Activated T-cell treated with anti-CD3 and anti-CD28 coated beads, Interleukin-2, amount 50 U/mL, for 24 hours (primary cell): ENCODE measurements around the gene SPECC1L.
"Not testable (repeated sequence)": the region's sequence is repeated elsewhere in the genome, so short reads cannot be mapped to it uniquely, and the experiment has no call there.

Experiments
- DNase-seq: peaks from one replicate; pipeline ENCODE4 v3.0.0-alpha.2; 2020
- H3K27ac Mint-ChIP-seq: 2 replicates; pipeline ENCODE4 v1.8.0; 2020; ENCODE audit warnings: mild to moderate bottlenecking, mixed read lengths
- H3K27me3 Mint-ChIP-seq: 2 replicates; pipeline ENCODE4 v1.8.0; 2020; ENCODE audit warnings: mixed read lengths
- H3K36me3 Mint-ChIP-seq: 2 replicates; pipeline ENCODE4 v1.8.0; 2020; ENCODE audit warnings: low read depth, mixed read lengths
- H3K4me1 Mint-ChIP-seq: 2 replicates; pipeline ENCODE4 v1.8.0; 2020; ENCODE audit warnings: low read depth, mixed read lengths
- H3K4me3 Mint-ChIP-seq: 2 replicates; pipeline ENCODE4 v1.8.0; 2020; ENCODE audit warnings: mild to moderate bottlenecking, moderate library complexity, mixed read lengths
- H3K9me3 Mint-ChIP-seq: 2 replicates; pipeline ENCODE4 v1.8.0; 2020; ENCODE audit warnings: mixed read lengths

SPECC1L gene

GRCh38 chr22:24315367-24315966, 44.8 kb downstream of the SPECC1L start:
- no peak overlapping the region for H3K4me3 Mint-ChIP-seq
- H3K4me1 Mint-ChIP-seq: peaks cover under 1% of the 10 kb centered on the region
- H3K9me3 Mint-ChIP-seq: no peaks in the 10 kb centered on the region
- H3K27me3 Mint-ChIP-seq: no peaks in the 10 kb centered on the region
- no peak overlapping the region for H3K27ac Mint-ChIP-seq
- DNase-seq: no peak
- H3K36me3 Mint-ChIP-seq: peaks cover 56% of the 10 kb centered on the region

- peaks cover 59% of the 10 kb centered on the region for H3K36me3 Mint-ChIP-seq
- H3K4me1 Mint-ChIP-seq, DNase-seq, H3K4me3 Mint-ChIP-seq, H3K27ac Mint-ChIP-seq, H3K9me3 Mint-ChIP-seq, H3K27me3 Mint-ChIP-seq: not testable (repeated sequence)
Observed at GRCh38 chr22:24316264-24316663, 45.6 kb downstream of the SPECC1L start.

GRCh38 chr22:24317511-24317910, 46.9 kb downstream of the SPECC1L start:
- not testable (repeated sequence) for H3K4me3 Mint-ChIP-seq, H3K27ac Mint-ChIP-seq, H3K9me3 Mint-ChIP-seq, DNase-seq, H3K4me1 Mint-ChIP-seq, H3K27me3 Mint-ChIP-seq
- H3K36me3 Mint-ChIP-seq: peaks cover 63% of the 10 kb centered on the region

- peaks cover 8% of the 10 kb centered on the region for H3K4me1 Mint-ChIP-seq
- peaks cover 65% of the 10 kb centered on the region for H3K36me3 Mint-ChIP-seq
- no peaks in the 10 kb centered on the region for H3K27me3 Mint-ChIP-seq
- H3K27ac Mint-ChIP-seq: no peak overlapping the region
- no peak overlapping the region for H3K4me3 Mint-ChIP-seq
- no peak for DNase-seq
- H3K9me3 Mint-ChIP-seq: no peaks in the 10 kb centered on the region
Observed at GRCh38 chr22:24319451-24319850, 48.8 kb downstream of the SPECC1L start.

DNA sequence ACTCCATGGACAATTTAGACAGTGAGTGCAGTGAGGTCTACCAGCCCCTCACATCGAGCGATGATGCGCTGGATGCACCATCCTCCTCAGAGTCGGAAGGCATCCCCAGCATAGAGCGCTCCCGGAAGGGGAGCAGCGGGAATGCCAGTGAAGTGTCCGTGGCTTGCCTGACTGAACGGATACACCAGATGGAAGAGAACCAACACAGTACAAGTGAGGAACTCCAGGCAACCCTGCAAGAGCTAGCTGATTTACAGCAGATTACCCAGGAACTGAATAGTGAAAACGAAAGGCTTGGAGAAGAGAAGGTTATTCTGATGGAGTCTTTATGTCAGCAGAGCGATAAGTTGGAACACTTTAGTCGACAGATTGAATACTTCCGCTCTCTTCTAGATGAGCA, 51.4 kb downstream of the SPECC1L start:
- Mint-ChIP-seq H3K36me3 (peaks cover 71% of the 10 kb centered on the region), H3K9me3 (no peaks in the 10 kb centered on the region), H3K27me3 (no peaks in the 10 kb centered on the region), H3K4me3 (no peak overlapping the region), H3K27ac (no peak overlapping the region), H3K4me1 (peaks cover 23% of the 10 kb centered on the region)
- DNase-seq: no peak

DNA sequence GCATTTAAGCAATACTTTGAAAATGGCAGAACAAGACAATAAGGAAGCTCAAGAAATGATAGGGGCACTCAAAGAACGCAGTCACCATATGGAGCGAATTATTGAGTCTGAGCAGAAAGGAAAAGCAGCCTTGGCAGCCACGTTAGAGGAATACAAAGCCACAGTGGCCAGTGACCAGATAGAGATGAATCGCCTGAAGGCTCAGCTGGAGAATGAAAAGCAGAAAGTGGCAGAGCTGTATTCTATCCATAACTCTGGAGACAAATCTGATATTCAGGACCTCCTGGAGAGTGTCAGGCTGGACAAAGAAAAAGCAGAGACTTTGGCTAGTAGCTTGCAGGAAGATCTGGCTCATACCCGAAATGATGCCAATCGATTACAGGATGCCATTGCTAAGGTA, 51.9 kb downstream of the SPECC1L start:
- Mint-ChIP-seq H3K4me1 (peaks cover 23% of the 10 kb centered on the region), H3K9me3 (no peaks in the 10 kb centered on the region), H3K4me3 (no peak overlapping the region), H3K27me3 (no peaks in the 10 kb centered on the region), H3K36me3 (peaks cover 76% of the 10 kb centered on the region), H3K27ac (peak overlapping the region; percentile 7)
- DNase-seq: no peak

DNA sequence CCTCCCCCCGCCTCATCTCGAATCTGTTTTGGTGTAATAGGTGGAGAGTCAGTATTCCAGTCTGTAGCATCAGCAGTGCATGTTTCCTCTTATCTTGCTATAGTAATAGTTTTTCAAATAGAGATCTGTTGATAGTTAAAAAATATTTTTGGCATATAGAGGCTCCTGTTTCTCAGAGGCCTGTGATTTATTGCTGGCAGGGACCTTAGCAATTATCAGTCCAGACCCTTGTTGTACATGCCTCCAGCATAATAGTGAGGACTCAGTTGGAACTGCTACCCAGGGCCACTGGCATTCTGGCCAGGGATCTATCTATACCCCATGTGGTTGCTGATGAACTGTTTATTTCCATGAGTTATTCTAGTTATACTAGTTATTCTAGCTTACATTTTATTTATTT, 52.6 kb downstream of the SPECC1L start:
- Mint-ChIP-seq H3K4me3 (no peak overlapping the region), H3K9me3 (no peaks in the 10 kb centered on the region), H3K27ac (no peak overlapping the region), H3K4me1 (peaks cover 27% of the 10 kb centered on the region), H3K36me3 (peaks cover 81% of the 10 kb centered on the region), H3K27me3 (no peaks in the 10 kb centered on the region)
- DNase-seq: no peak

DNA sequence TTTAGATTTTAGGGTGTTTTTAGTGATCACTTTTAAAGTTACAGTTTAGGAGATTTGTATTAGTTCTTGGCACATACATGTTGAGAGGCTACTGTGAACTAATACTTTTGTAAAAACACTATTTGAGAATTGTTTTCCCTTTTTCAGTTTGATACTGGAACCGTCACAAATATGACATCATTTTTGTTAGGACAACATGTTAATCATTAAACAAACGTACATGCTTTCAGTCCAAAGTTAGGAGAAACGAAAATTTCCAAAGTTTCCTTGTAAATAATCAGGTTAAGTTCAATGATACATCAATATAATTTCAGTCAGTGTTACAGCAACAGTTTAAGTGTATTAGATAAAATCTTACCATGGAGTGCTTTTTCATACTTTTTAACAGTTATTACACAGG, 53.1 kb downstream of the SPECC1L start:
- Mint-ChIP-seq H3K9me3 (no peaks in the 10 kb centered on the region), H3K27ac (peak overlapping the region; percentile 58), H3K4me3 (no peak overlapping the region), H3K4me1 (peaks cover 28% of the 10 kb centered on the region), H3K27me3 (no peaks in the 10 kb centered on the region), H3K36me3 (peaks cover 79% of the 10 kb centered on the region)
- no peak for DNase-seq

DNA sequence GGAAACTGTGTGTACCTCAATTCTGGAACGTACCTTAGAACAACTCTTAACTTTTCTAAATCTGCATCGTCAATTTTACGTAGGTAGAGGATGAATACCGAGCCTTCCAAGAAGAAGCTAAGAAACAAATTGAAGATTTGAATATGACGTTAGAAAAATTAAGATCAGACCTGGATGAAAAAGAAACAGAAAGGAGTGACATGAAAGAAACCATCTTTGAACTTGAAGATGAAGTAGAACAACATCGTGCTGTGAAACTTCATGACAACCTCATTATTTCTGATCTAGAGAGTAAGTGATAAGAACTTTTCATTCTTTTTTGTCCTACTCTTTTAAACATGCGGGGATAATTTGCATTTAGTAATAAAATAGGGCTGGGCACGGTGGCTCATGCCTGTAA, 53.5 kb downstream of the SPECC1L start:
- Mint-ChIP-seq H3K9me3 (no peaks in the 10 kb centered on the region), H3K27me3 (no peaks in the 10 kb centered on the region), H3K27ac (peak overlapping the region; percentile 58), H3K4me3 (no peak overlapping the region), H3K36me3 (peaks cover 79% of the 10 kb centered on the region), H3K4me1 (peaks cover 30% of the 10 kb centered on the region)
- DNase-seq: no peak

DNA sequence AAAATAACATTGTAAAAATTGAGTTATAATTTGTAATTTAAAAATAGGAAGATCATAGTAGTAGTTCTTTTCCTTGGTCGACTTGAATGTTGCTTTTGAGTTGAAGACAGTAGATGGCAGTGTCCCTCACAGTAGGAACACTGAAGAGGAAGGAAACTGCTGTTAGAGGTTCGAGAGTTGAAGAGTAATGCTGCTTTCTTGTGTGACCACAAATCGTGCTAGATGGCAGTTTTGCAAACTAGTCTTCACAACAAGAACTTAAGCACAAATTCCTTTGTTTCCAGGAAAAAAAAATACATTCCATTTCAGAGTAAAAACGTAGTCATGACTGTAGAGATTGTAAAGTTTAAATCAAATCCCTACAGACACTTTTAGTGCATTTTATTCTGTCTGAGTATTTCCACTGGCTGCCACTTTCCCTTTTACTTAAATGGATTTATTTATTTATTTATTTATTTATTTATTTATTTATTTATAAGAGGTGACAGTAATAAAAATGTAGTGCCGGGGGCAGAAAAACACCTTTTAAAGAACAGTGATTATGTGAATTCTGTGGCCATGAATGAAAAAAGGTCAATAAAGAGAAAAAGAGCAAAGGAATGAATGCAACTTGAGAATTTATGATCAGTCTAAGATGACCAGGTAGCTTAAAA, 54.6 kb downstream of the SPECC1L start:
- Mint-ChIP-seq H3K27ac (peak overlapping the region; percentile 55), H3K27me3 (no peaks in the 10 kb centered on the region), H3K4me3 (no peak overlapping the region), H3K4me1 (peaks cover 37% of the 10 kb centered on the region), H3K36me3 (peaks cover 87% of the 10 kb centered on the region), H3K9me3 (no peaks in the 10 kb centered on the region)
- no peak for DNase-seq

DNA sequence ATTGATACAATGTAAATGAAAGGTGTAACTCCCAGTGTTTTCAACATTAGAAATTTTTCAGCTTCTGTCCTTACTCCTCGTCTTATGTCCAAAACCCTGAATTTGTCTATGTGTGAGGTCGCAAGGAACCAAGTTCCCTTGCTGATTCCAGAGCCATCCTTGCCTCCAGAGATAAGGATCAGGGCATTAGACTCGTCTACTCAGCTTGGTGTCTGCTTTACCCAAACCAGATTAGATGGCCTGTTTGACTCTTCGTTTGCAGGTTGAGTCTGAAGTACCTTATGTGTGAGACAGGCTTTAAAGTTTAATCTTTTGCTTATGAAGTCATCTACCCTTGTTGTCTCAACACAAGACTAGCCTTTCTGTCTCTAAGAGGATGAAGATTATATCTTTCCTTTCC, 55.6 kb downstream of the SPECC1L start:
- Mint-ChIP-seq H3K4me3 (no peak overlapping the region), H3K36me3 (peaks cover 87% of the 10 kb centered on the region), H3K9me3 (no peaks in the 10 kb centered on the region), H3K4me1 (peaks cover 37% of the 10 kb centered on the region), H3K27ac (peak overlapping the region; percentile 18), H3K27me3 (no peaks in the 10 kb centered on the region)
- DNase-seq: no peak

DNA sequence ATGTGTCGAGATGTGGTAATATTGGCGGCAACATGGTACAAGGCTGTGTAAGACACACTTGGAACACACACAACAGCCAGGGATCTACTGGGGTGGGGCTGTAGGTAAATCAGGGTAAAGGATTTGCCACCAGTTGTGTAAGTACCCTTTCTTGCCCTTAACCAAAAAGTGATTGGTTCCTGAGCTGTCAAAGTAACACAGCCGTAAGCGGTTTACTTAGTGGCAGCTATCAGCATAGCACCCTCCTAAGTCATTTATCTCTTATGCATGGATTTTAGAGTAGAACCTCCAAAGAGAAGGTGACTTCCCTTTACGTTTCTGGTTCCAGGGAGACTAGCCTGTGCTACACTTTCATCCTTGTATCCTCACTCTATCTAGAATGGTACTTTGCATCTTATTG, 57.2 kb downstream of the SPECC1L start:
- no peak overlapping the region for H3K4me3 Mint-ChIP-seq
- DNase-seq: no peak
- H3K27me3 Mint-ChIP-seq: no peaks in the 10 kb centered on the region
- H3K27ac Mint-ChIP-seq: peak overlapping the region; percentile 4
- peaks cover 81% of the 10 kb centered on the region for H3K36me3 Mint-ChIP-seq
- H3K9me3 Mint-ChIP-seq: no peaks in the 10 kb centered on the region
- H3K4me1 Mint-ChIP-seq: peaks cover 37% of the 10 kb centered on the region

DNA sequence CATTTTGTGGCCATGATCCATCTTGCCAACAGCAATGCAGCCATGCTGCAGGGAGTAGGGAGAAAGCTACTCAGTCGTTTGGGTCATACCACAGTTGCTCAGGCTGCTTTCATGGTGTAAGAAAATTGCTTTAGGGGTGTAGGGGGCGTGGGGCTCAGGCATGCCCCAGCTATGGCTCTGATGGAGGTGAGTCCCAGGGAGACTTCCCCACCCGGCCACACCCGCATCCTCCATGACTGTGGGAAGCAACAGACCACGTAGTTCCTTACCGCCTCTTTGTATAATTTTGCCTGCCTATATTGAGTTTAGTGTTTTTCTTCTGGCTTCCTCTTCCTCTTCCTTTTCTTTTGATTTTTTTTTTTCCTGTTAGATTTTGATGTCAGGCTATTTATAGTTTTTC, 58.8 kb downstream of the SPECC1L start:
- Mint-ChIP-seq H3K4me1 (peaks cover 29% of the 10 kb centered on the region), H3K36me3 (peaks cover 77% of the 10 kb centered on the region), H3K27me3 (no peaks in the 10 kb centered on the region), H3K4me3 (no peak overlapping the region), H3K27ac (peak overlapping the region; percentile 2), H3K9me3 (no peaks in the 10 kb centered on the region)
- DNase-seq: no peak

- no peaks in the 10 kb centered on the region for H3K27me3 Mint-ChIP-seq
- H3K9me3 Mint-ChIP-seq: no peaks in the 10 kb centered on the region
- no peak overlapping the region for H3K4me3 Mint-ChIP-seq
- DNase-seq: no peak
- no peak overlapping the region for H3K27ac Mint-ChIP-seq
- peaks cover 78% of the 10 kb centered on the region for H3K36me3 Mint-ChIP-seq
- H3K4me1 Mint-ChIP-seq: peaks cover 20% of the 10 kb centered on the region
Observed at GRCh38 chr22:24330636-24331035, 60.0 kb downstream of the SPECC1L start.

- Mint-ChIP-seq H3K27me3 (no peaks in the 10 kb centered on the region), H3K9me3 (no peaks in the 10 kb centered on the region), H3K36me3 (peaks cover 70% of the 10 kb centered on the region), H3K4me3 (no peak overlapping the region), H3K27ac (no peak overlapping the region), H3K4me1 (peaks cover 15% of the 10 kb centered on the region)
- no peak for DNase-seq
Observed at GRCh38 chr22:24331468-24332440, 61.1 kb downstream of the SPECC1L start.
